ENCODE data around the gene COL19A1.

- TF ChIP-seq CHD2 (IDR thresholded peaks at IDR 0.05; ENCODE audit: low read depth, low read length): no peak
- no peak for TF ChIP-seq EZH2 (conservative IDR thresholded peaks at IDR 0.05; ENCODE audit: low read depth, low read length)
- TF ChIP-seq CTCF (CRISPR knock-in tag; IDR thresholded peaks at IDR 0.05): no peak
- TF ChIP-seq KAT2B (IDR thresholded peaks at IDR 0.05; ENCODE audit: borderline replicate concordance, low read depth, low read length): no peak
- no peak for TF ChIP-seq CBFB (CRISPR knock-in tag; IDR thresholded peaks at IDR 0.05)
- TF ChIP-seq MBD4 (IDR thresholded peaks at IDR 0.05; ENCODE audit: borderline replicate concordance, low read length): no peak
- TF ChIP-seq POLR2AphosphoS5 (IDR thresholded peaks at IDR 0.05; ENCODE audit: low read depth, low read length): no peak
- no peak for TF ChIP-seq TARDBP (CRISPR knock-in tag; IDR thresholded peaks at IDR 0.05)
- no peak for TF ChIP-seq ZNF256 (CRISPR knock-in tag; conservative IDR thresholded peaks at IDR 0.05)
- no peak for TF ChIP-seq PAF1 (CRISPR knock-in tag; IDR thresholded peaks at IDR 0.05)
- no peak for TF ChIP-seq NFYB (CRISPR knock-in tag; IDR thresholded peaks at IDR 0.05)
- TF ChIP-seq TBX2 (CRISPR knock-in tag; IDR thresholded peaks at IDR 0.05; ENCODE audit: borderline replicate concordance): no peak
- TF ChIP-seq, protein P1, sequence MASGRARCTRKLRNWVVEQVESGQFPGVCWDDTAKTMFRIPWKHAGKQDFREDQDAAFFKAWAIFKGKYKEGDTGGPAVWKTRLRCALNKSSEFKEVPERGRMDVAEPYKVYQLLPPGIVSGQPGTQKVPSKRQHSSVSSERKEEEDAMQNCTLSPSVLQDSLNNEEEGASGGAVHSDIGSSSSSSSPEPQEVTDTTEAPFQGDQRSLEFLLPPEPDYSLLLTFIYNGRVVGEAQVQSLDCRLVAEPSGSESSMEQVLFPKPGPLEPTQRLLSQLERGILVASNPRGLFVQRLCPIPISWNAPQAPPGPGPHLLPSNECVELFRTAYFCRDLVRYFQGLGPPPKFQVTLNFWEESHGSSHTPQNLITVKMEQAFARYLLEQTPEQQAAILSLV (CRISPR knock-in tag; IDR thresholded peaks at IDR 0.05; ENCODE audit: borderline replicate concordance): no peak
Observed at GRCh38 chr6:70180183-70180900, 314.0 kb downstream of the COL19A1 start.
